Hypothalamus (tissue), 51 donors: Measurements from ENCODE around the gene TSACC.
A peak's percentile ranks its signal among the peaks of the same experiment; 100 is the strongest.
"Not testable (repeated sequence)": the region's sequence is repeated elsewhere in the genome, so short reads cannot be mapped to it uniquely, and the experiment has no call there.

Source experiments
- DNase-seq, 51 donors: peaks; one replicate each; lab custom pipeline; 2025; lab: John Stamatoyannopoulos, UW

Gene TSACC

GRCh38 chr1:156338180-156338976, at the start of gene TSACC, which contains the start of gene CCT3:
TSACC (plus strand) TSS chr1:156338526; CDS start chr1:156339758, 1,232 bp downstream.
CCT3 (minus strand) TSS chr1:156338292; CDS start chr1:156338184, 108 bp downstream.
- peak; percentile 91 to 100 (median 97) for DNase-seq

- no peak for DNase-seq
Measured at GRCh38 chr1:156289857-156290256, 48.5 kb upstream of the TSACC start.

GRCh38 chr1:156291226-156292061, 46.9 kb upstream of the TSACC start:
- DNase-seq, result peak; percentile 15 to 86 (median 68)

- no peak for DNase-seq
Measured at GRCh38 chr1:156293098-156293434, 45.3 kb upstream of the TSACC start.

GRCh38 chr1:156293895-156294294, 44.4 kb upstream of the TSACC start:
- no peak for DNase-seq

GRCh38 chr1:156295391-156295947, 42.9 kb upstream of the TSACC start, which contains the start of gene GLMP:
GLMP (minus strand) TSS chr1:156295679; CDS start chr1:156295645, 34 bp downstream.
- peak in 45 of 51 donors; percentile 2 to 70 (median 36) for DNase-seq

GRCh38 chr1:156298852-156299357, 39.4 kb upstream of the TSACC start, which contains the start of gene VHLL:
VHLL (minus strand) TSS chr1:156299307; CDS start chr1:156299189, 118 bp downstream.
- no peak for DNase-seq

GRCh38 chr1:156303241-156303640, 35.1 kb upstream of the TSACC start:
- DNase-seq, result no peak

GRCh38 chr1:156305215-156305614, 33.1 kb upstream of the TSACC start:
- no peak for DNase-seq

- DNase-seq, result no peak
Measured at GRCh38 chr1:156308078-156308477, 30.2 kb upstream of the TSACC start.

GRCh38 chr1:156310962-156311361, 27.4 kb upstream of the TSACC start:
- peak in 6 of 51 donors; percentile 5 to 29 (median 12) for DNase-seq

GRCh38 chr1:156316909-156317308, 21.4 kb upstream of the TSACC start:
- DNase-seq, result no peak

GRCh38 chr1:156319664-156320063, 18.7 kb upstream of the TSACC start:
- peak in 3 of 51 donors; percentile 0 to 7 (median 5) for DNase-seq

GRCh38 chr1:156320560-156320959, 17.8 kb upstream of the TSACC start:
- DNase-seq, result no peak

GRCh38 chr1:156323179-156323578, 15.1 kb upstream of the TSACC start:
- DNase-seq, result not testable (repeated sequence)

- DNase-seq, result no peak
Measured at GRCh38 chr1:156336242-156336641, 2.1 kb upstream of the TSACC start.

- peak in 1 of 51 donors; percentile 3 for DNase-seq
Measured at GRCh38 chr1:156337052-156337887, 1.1 kb upstream of the TSACC start.

GRCh38 chr1:156337888-156338179, 492 bp upstream of the TSACC start:
- peak in 3 of 51 donors; percentile 23 to 48 (median 42) for DNase-seq

GRCh38 chr1:156342166-156342955, 4.0 kb downstream of the TSACC start:
- DNase-seq, result no peak
